LNCAP (cell line): ENCODE measurements around the gene DNAJC18.

ENCODE experiments used
- CTCF ChIP-seq: fragments of 450-650 bp; IDR thresholded peaks from 2 replicates; pipeline ENCODE4 v1.5.1; 2017; ENCODE audit warnings: mild to moderate bottlenecking

Gene DNAJC18

GRCh38 chr5:139387611-139388197 is 51.6 kb downstream of the DNAJC18 start:
- TF ChIP-seq CTCF, result no peak

- TF ChIP-seq CTCF, result no peak
These were observed 53.3 kb downstream of the DNAJC18 start for GRCh38 chr5:139386050-139386438.

- no peak for TF ChIP-seq CTCF
These were observed 54.0 kb downstream of the DNAJC18 start for GRCh38 chr5:139385061-139386049.

GRCh38 chr5:139384591-139385051 is 54.7 kb downstream of the DNAJC18 start:
- TF ChIP-seq CTCF, result no peak

GRCh38 chr5:139383993-139384590 is 55.2 kb downstream of the DNAJC18 start:
- TF ChIP-seq CTCF, result no peak

- TF ChIP-seq CTCF, result no peak
These were observed 55.9 kb downstream of the DNAJC18 start, which contains the start of gene SLC23A1 for GRCh38 chr5:139383275-139383992. SLC23A1 (minus strand) TSS chr5:139383297; CDS start chr5:139383253, 44 bp downstream.

- no peak for TF ChIP-seq CTCF
These were observed 56.5 kb downstream of the DNAJC18 start for GRCh38 chr5:139382807-139383206.
